Measurements from ENCODE around the gene SFT2D1.

Gene SFT2D1

GRCh38 chr6:166289207-166290060, 52.9 kb downstream of the SFT2D1 start:
- Histone ChIP-seq H2AFZ (ENCODE audit: low read length, unreplicated experiment) (no peak overlapping the region), H3K36me3 (ENCODE audit: insufficient read depth, low read length) (no peaks in the 10 kb centered on the region), H3K4me3 (ENCODE audit: low read depth, low read length) (no peak overlapping the region), H3K27me3 (ENCODE audit: insufficient read depth, low read length) (peaks cover 55% of the 10 kb centered on the region), H3K27ac (ENCODE audit: low read depth, low read length) (no peak overlapping the region), H3K79me2 (ENCODE audit: control insufficient read depth, insufficient read depth, low read length, unreplicated experiment) (no peaks in the 10 kb centered on the region), H3K4me1 (ENCODE audit: control insufficient read depth, insufficient read depth, low read length, unreplicated experiment) (no peaks in the 10 kb centered on the region)

GRCh38 chr6:166286839-166287271, 55.5 kb downstream of the SFT2D1 start:
- Histone ChIP-seq H3K4me1 (ENCODE audit: control insufficient read depth, insufficient read depth, low read length, unreplicated experiment) (no peaks in the 10 kb centered on the region), H3K36me3 (ENCODE audit: insufficient read depth, low read length) (no peaks in the 10 kb centered on the region), H3K27me3 (ENCODE audit: insufficient read depth, low read length) (peaks cover 52% of the 10 kb centered on the region), H2AFZ (ENCODE audit: low read length, unreplicated experiment) (no peak overlapping the region), H3K79me2 (ENCODE audit: control insufficient read depth, insufficient read depth, low read length, unreplicated experiment) (no peaks in the 10 kb centered on the region), H3K27ac (ENCODE audit: low read depth, low read length) (no peak overlapping the region), H3K4me3 (ENCODE audit: low read depth, low read length) (no peak overlapping the region)

GRCh38 chr6:166285233-166285632, 57.1 kb downstream of the SFT2D1 start:
- peaks cover 54% of the 10 kb centered on the region for H3K27me3 ChIP-seq (ENCODE audit: insufficient read depth, low read length)
- H3K36me3 ChIP-seq (ENCODE audit: insufficient read depth, low read length): no peaks in the 10 kb centered on the region
- no peaks in the 10 kb centered on the region for H3K79me2 ChIP-seq (ENCODE audit: control insufficient read depth, insufficient read depth, low read length, unreplicated experiment)
- H3K4me3 ChIP-seq (ENCODE audit: low read depth, low read length): no peak overlapping the region
- H2AFZ ChIP-seq (ENCODE audit: low read length, unreplicated experiment): no peak overlapping the region
- no peak overlapping the region for H3K27ac ChIP-seq (ENCODE audit: low read depth, low read length)
- H3K4me1 ChIP-seq (ENCODE audit: control insufficient read depth, insufficient read depth, low read length, unreplicated experiment): no peaks in the 10 kb centered on the region

- Histone ChIP-seq H2AFZ (ENCODE audit: low read length, unreplicated experiment) (no peak overlapping the region), H3K27ac (ENCODE audit: low read depth, low read length) (no peak overlapping the region), H3K79me2 (ENCODE audit: control insufficient read depth, insufficient read depth, low read length, unreplicated experiment) (no peaks in the 10 kb centered on the region)
Measured at GRCh38 chr6:166284640-166285039, 57.7 kb downstream of the SFT2D1 start.

GRCh38 chr6:166282394-166283032, 59.8 kb downstream of the SFT2D1 start:
- H3K27me3 ChIP-seq (ENCODE audit: insufficient read depth, low read length): peaks cover 56% of the 10 kb centered on the region
- no peak overlapping the region for H3K27ac ChIP-seq (ENCODE audit: low read depth, low read length)
- no peaks in the 10 kb centered on the region for H3K36me3 ChIP-seq (ENCODE audit: insufficient read depth, low read length)
- no peaks in the 10 kb centered on the region for H3K4me1 ChIP-seq (ENCODE audit: control insufficient read depth, insufficient read depth, low read length, unreplicated experiment)
- no peak overlapping the region for H3K4me3 ChIP-seq (ENCODE audit: low read depth, low read length)
- no peaks in the 10 kb centered on the region for H3K79me2 ChIP-seq (ENCODE audit: control insufficient read depth, insufficient read depth, low read length, unreplicated experiment)
- no peak overlapping the region for H2AFZ ChIP-seq (ENCODE audit: low read length, unreplicated experiment)

More at GRCh38 chr6:166284640-166285039, 57.7 kb downstream of the SFT2D1 start:
- Histone ChIP-seq H3K36me3 (ENCODE audit: insufficient read depth, low read length) (no peaks in the 10 kb centered on the region), H3K4me1 (ENCODE audit: control insufficient read depth, insufficient read depth, low read length, unreplicated experiment) (no peaks in the 10 kb centered on the region), H3K27me3 (ENCODE audit: insufficient read depth, low read length) (peaks cover 56% of the 10 kb centered on the region), H3K4me3 (ENCODE audit: low read depth, low read length) (no peak overlapping the region)

DNA sequence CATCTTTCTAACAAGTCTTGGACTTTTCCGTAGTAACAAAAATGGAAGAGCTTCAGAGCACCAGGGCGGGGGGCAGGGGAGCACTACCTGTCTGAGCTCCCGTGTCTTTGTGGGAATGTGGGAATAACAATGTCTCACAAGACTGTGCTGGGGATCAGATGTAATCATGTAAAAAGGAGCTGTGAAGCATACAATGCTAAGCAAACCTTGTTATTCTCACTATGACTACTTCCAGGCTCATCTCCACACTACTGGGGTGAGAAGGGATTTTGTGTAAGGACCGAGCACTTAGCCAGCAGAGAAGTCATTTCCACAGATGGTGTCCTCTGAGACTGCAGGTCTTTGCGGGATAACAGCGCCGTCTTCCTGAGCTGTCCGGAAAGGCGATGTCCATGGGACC, 61.2 kb downstream of the SFT2D1 start:
- Histone ChIP-seq H3K79me2 (ENCODE audit: control insufficient read depth, insufficient read depth, low read length, unreplicated experiment) (no peaks in the 10 kb centered on the region), H3K36me3 (ENCODE audit: insufficient read depth, low read length) (no peaks in the 10 kb centered on the region), H2AFZ (ENCODE audit: low read length, unreplicated experiment) (no peak overlapping the region), H3K4me3 (ENCODE audit: low read depth, low read length) (no peak overlapping the region), H3K27me3 (ENCODE audit: insufficient read depth, low read length) (peaks cover 56% of the 10 kb centered on the region), H3K4me1 (ENCODE audit: control insufficient read depth, insufficient read depth, low read length, unreplicated experiment) (no peaks in the 10 kb centered on the region), H3K27ac (ENCODE audit: low read depth, low read length) (no peak overlapping the region)

GRCh38 chr6:166279393-166279679, 63.0 kb downstream of the SFT2D1 start:
- no peaks in the 10 kb centered on the region for H3K79me2 ChIP-seq (ENCODE audit: control insufficient read depth, insufficient read depth, low read length, unreplicated experiment)
- no peaks in the 10 kb centered on the region for H3K36me3 ChIP-seq (ENCODE audit: insufficient read depth, low read length)
- H2AFZ ChIP-seq (ENCODE audit: low read length, unreplicated experiment): no peak overlapping the region
- no peak overlapping the region for H3K4me3 ChIP-seq (ENCODE audit: low read depth, low read length)
- H3K27me3 ChIP-seq (ENCODE audit: insufficient read depth, low read length): peaks cover 39% of the 10 kb centered on the region
- no peak overlapping the region for H3K27ac ChIP-seq (ENCODE audit: low read depth, low read length)
- H3K4me1 ChIP-seq (ENCODE audit: control insufficient read depth, insufficient read depth, low read length, unreplicated experiment): no peaks in the 10 kb centered on the region

DNA sequence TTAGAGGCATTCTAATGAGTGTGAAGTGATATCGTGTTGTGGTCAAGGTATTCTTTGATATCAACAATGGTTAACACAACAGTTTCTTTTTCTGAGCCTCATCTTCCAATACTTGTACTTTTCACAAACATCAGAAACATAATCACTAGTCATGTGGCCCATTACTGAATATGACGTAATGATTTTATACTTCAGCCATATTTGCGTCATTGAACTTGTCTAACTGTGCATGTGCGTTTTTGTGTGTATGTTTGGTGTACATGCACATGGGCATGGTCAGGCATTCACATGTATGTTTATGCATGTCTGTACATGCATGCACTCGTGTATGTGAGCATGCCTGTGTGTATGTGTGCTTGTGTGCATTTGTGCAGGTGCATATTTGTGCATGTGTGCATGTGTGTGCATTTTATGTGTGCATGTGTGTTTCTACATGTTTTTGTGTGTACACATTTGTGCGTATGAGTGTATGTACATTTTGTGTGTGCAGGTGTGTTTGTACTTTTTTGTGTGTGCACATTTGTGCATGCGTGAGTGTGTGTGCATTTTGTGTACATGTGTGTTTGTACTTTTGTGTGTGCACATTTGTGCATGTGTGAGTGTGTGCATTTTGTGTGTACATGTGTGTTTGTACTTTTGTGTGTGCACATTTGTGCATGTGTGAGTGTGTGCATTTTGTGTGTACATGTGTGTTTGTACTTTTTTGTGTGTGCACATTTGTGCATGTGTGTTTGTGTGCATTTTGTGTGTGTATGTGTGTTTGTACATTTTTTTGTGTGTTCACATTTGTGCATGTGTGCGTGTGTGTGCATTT, 63.6 kb downstream of the SFT2D1 start:
- Histone ChIP-seq H3K27me3 (ENCODE audit: insufficient read depth, low read length) (peaks cover 34% of the 10 kb centered on the region), H2AFZ (ENCODE audit: low read length, unreplicated experiment) (no peak overlapping the region), H3K79me2 (ENCODE audit: control insufficient read depth, insufficient read depth, low read length, unreplicated experiment) (no peaks in the 10 kb centered on the region), H3K4me3 (ENCODE audit: low read depth, low read length) (no peak overlapping the region), H3K4me1 (ENCODE audit: control insufficient read depth, insufficient read depth, low read length, unreplicated experiment) (no peaks in the 10 kb centered on the region), H3K36me3 (ENCODE audit: insufficient read depth, low read length) (no peaks in the 10 kb centered on the region), H3K27ac (ENCODE audit: low read depth, low read length) (no peak overlapping the region)

GRCh38 chr6:166277892-166278578, 64.3 kb downstream of the SFT2D1 start:
- H3K4me1 ChIP-seq (ENCODE audit: control insufficient read depth, insufficient read depth, low read length, unreplicated experiment): no peaks in the 10 kb centered on the region
- no peak overlapping the region for H2AFZ ChIP-seq (ENCODE audit: low read length, unreplicated experiment)
- peaks cover 28% of the 10 kb centered on the region for H3K27me3 ChIP-seq (ENCODE audit: insufficient read depth, low read length)
- H3K27ac ChIP-seq (ENCODE audit: low read depth, low read length): no peak overlapping the region
- no peaks in the 10 kb centered on the region for H3K36me3 ChIP-seq (ENCODE audit: insufficient read depth, low read length)
- H3K4me3 ChIP-seq (ENCODE audit: low read depth, low read length): no peak overlapping the region
- no peaks in the 10 kb centered on the region for H3K79me2 ChIP-seq (ENCODE audit: control insufficient read depth, insufficient read depth, low read length, unreplicated experiment)

DNA sequence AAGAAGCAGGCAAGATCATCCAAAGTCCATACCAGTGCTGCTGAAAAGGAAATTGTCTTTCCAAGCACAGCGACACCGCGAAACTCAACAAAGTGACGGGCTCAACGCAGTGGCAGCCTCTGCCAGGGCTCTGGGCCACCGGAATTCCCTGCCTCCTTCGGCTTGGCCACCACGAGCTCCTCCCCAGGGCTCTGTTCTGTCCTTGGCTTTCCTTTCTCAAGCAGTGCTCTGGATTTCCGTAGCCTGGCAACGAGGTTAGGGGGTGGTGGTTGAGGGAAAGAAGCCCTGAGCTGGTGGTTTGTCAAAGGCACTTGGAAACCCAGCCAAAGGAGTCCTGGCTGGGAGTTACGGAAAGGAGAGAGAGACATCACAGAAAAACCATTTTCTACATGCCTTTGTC, 65.3 kb downstream of the SFT2D1 start:
- Histone ChIP-seq H3K27me3 (ENCODE audit: insufficient read depth, low read length) (peaks cover 21% of the 10 kb centered on the region), H3K36me3 (ENCODE audit: insufficient read depth, low read length) (no peaks in the 10 kb centered on the region), H3K27ac (ENCODE audit: low read depth, low read length) (no peak overlapping the region), H3K4me1 (ENCODE audit: control insufficient read depth, insufficient read depth, low read length, unreplicated experiment) (no peaks in the 10 kb centered on the region), H3K79me2 (ENCODE audit: control insufficient read depth, insufficient read depth, low read length, unreplicated experiment) (no peaks in the 10 kb centered on the region), H2AFZ (ENCODE audit: low read length, unreplicated experiment) (no peak overlapping the region), H3K4me3 (ENCODE audit: low read depth, low read length) (no peak overlapping the region)

Measured in ACC112 (cell line).